NB4 (cell line): ENCODE data around the gene SLC45A1.

Experiments
- DNase-seq: peaks from one replicate; pipeline ENCODE4 v3.0.0; 2010; ENCODE audit warnings: low read depth
- H3K4me3 ChIP-seq: one replicate; pipeline ENCODE4 v1.5.1; 2011; ENCODE audit warnings: mild to moderate bottlenecking, low read depth, low read length, moderate library complexity
- MYC ChIP-seq: IDR thresholded peaks from 2 replicates; pipeline ENCODE4 v1.6.1; 2011; ENCODE audit warnings: low read depth, low read length
- POLR2A ChIP-seq: IDR thresholded peaks from 2 replicates; pipeline ENCODE4 v1.6.1; 2011; ENCODE audit warnings: mild to moderate bottlenecking; ENCODE audit not compliant: insufficient read length; ENCODE audit errors: extremely low read depth
- TF ChIP-seq, protein P1 (sequence below): IDR thresholded peaks from one replicate; pipeline ENCODE4 v1.5.1; 2012; ENCODE audit warnings: low read depth, low read length
- TF ChIP-seq, protein P2 (sequence below): IDR thresholded peaks from 2 replicates; pipeline ENCODE4 v1.6.1; 2011; ENCODE audit warnings: low read depth, low read length

The SLC45A1 gene

DNA sequence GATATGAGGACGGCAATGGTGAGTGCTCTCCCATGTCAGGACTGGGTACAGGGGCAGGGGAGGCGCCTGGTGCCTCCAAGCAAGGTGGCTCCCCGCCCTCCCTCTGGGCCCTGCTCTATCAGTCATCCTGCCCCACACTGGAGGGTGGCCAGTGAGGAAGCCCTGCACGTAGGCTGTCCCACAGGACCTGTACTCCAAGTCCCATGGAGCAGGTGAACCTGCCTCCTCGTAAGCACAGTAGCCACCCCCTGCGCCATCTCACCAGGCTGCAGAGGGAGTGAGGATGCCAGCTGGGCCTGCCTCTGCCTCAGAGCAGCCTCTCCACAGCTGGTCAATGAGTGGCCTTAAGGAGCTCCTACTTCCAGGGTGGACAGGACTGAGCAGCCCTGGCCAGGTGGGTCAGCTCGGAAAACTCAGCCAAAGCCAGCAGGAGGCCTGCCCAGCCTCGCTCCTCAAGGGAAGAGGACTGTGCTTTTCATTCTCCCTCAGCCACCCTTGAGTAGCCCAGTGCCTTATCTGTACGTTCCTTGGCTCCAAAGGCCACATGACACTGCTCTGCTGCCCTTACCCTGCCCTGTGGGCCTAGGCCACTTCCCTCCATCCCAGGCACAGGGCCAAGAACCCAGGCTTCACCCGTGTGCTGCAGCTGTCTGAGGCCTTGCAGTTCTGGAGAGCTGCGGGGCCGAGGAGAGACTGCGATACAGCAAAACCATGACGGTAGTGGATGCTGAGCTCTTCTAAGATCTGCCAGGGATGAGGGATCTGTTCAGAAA lies 39.6 kb downstream of the SLC45A1 start:
- DNase-seq: no peak
- TF ChIP-seq, protein P1, sequence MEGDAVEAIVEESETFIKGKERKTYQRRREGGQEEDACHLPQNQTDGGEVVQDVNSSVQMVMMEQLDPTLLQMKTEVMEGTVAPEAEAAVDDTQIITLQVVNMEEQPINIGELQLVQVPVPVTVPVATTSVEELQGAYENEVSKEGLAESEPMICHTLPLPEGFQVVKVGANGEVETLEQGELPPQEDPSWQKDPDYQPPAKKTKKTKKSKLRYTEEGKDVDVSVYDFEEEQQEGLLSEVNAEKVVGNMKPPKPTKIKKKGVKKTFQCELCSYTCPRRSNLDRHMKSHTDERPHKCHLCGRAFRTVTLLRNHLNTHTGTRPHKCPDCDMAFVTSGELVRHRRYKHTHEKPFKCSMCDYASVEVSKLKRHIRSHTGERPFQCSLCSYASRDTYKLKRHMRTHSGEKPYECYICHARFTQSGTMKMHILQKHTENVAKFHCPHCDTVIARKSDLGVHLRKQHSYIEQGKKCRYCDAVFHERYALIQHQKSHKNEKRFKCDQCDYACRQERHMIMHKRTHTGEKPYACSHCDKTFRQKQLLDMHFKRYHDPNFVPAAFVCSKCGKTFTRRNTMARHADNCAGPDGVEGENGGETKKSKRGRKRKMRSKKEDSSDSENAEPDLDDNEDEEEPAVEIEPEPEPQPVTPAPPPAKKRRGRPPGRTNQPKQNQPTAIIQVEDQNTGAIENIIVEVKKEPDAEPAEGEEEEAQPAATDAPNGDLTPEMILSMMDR: no peak
- TF ChIP-seq POLR2A: no peak
- TF ChIP-seq, protein P2, sequence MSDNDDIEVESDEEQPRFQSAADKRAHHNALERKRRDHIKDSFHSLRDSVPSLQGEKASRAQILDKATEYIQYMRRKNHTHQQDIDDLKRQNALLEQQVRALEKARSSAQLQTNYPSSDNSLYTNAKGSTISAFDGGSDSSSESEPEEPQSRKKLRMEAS: no peak
- TF ChIP-seq MYC: no peak
- no peak overlapping the region for H3K4me3 ChIP-seq

DNA sequence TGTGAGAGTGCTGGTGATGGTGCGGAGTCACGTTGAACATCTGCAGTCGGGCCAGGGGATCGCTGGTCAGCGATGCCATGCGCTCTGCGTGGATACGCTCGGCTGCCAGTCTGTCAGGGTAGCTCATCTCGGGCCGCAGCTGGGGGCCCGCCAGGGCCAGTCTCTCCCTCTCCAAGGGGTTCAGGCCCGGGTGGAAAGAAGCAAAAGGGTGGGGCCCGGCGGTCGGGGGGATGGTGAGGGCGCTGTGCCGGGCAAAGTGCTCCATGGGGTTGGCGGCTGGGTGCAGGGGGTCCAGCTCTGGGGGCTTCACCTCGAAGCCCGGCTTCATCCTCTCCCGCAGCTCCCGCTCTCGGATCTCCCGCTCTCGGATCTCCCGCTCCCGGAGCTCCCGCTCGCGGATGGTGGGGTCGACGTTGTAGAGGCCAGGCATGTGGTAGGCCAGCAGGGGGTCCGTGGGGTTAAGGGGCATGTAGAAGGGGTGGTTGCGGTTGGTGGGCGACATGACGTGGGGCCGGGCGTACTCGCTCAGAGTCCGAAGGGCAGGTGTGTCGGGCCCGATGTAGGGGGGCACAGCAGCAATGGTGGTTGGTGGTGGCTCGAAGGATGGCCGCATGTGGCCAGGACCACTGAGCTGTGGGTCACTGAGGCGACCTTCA lies 40.5 kb downstream of the SLC45A1 start:
- H3K4me3 ChIP-seq: no peak overlapping the region
- no peak for DNase-seq
- TF ChIP-seq MYC: no peak
- no peak for TF ChIP-seq POLR2A
- TF ChIP-seq, protein P1: no peak
- TF ChIP-seq, protein P2: no peak

DNA sequence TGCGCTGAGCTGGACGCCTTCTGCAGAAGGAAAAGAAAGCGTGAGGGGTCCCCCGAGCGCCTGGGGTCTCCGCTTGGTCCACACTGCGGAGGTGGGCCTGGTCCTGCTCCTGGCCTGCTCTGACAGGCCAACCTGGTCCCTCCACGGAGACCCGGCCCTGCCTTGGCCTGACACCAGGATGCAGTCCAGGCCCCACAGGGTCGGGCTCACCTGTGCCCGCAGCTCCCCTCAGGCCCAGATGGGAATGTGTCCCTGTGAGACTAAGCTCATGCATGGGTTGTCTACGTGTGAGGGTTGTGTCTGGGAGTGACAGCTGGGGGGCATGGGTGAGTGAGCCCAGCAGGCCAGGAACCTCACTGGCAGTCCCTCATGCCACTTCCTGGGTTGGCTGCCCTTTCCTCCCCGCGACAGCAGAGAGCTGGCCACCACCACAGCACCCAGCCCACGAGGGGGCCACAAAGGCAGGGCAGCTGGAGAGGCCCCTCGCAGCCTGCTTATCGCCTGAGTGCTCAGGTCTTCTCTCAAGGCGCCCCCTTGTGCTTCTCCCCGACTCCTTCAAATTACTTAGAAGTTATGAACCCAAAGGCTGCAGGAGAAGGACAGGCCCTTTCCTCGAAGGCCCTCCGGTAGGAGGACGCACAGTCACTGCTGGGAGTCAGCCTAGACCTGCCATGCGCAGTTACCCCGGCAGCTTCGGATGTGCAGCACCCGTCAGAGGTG lies 41.1 kb downstream of the SLC45A1 start:
- DNase-seq: no peak
- H3K4me3 ChIP-seq: no peak overlapping the region
- TF ChIP-seq POLR2A (no peak), MYC (no peak)
- TF ChIP-seq, protein P2: no peak
- TF ChIP-seq, protein P1: no peak

DNA sequence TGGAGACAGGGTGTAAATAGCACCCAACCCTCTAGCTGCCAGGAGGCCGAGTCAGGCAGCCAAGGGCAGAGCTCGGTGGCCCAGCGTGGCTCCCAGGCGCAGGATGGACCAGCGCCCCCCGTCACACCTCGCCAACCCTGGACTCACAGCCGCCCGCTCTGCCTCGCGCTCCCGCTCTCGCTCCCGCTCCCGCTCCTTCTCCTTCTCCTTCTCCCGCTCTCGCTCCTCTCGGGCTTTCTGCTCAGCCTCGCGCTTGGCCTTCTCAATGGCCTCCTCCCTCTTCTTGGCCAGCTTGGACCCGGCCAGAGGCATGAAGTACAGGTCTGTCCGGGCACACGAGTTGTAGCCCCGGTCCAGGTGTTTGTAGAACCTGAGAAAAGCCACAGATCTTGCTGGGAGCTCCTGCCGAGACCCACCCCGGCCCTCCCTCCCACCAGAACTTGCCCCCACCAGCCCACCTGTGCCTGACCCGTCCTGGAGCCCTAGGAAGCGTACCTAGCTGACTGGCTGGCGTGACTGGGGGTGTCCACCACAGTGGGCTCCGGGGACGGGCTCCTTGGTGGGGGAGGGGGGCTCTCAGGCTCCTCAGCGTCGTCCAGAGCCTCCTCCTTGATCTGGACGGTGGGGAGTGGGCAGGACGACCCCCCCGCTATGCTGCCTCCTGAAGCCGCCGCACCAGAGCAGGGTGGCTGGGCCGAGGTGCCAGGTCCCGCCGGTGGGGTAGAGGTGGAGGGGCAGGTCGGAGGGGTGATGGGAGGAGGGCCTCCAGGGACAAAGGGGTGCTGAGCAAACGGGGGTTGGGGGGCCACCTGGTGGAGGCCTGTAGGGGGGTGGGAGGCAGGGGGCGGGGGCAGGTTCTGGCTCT lies 41.9 kb downstream of the SLC45A1 start:
- no peak for DNase-seq
- TF ChIP-seq, protein P1: no peak
- TF ChIP-seq POLR2A: no peak
- no peak for TF ChIP-seq MYC
- TF ChIP-seq, protein P2: no peak
- H3K4me3 ChIP-seq: no peak overlapping the region
